Left lung (tissue), 10 donors: Measurements from ENCODE around the gene GSTA5. TPM values are rescaled to one million over a fixed set of nuclear protein-coding genes. Genes with fewer than 3 reads are reported as not detected.
"Not testable (repeated sequence)": the region's sequence is repeated elsewhere in the genome, so short reads cannot be mapped to it uniquely, and the experiment has no call there.

ENCODE experiments used
- ATAC-seq: fragments of 200-7000 bp; cut with Tn5 transposase; one replicate; pipeline ENCODE4 v1.9.1; 2020; ENCODE audit warnings: moderate library complexity
- DNase-seq, 4 donors: peaks; one replicate each; pipeline ENCODE4 v3.0.0-alpha.2; 2013 to 2020
- H3K27ac ChIP-seq, 2 donors: fragments of 200-600 bp; sonication (generic) in 1 of 2; one replicate each; pipeline versions ENCODE4 v1.5.0 to v1.8.0; 2020 to 2021
- H3K27me3 ChIP-seq, 2 donors: fragments of 200-600 bp; sonication (generic) in 1 of 2; one replicate each; pipeline versions ENCODE4 v1.5.0 to v1.8.0; 2020 to 2021
- H3K36me3 ChIP-seq, 2 donors: fragments of 200-600 bp; sonication (generic) in 1 of 2; one replicate each; pipeline versions ENCODE4 v1.5.0 to v1.8.0; 2020 to 2021
- H3K4me1 ChIP-seq, 2 donors: fragments of 200-600 bp; one replicate each; pipeline ENCODE4 v1.8.0; 2021
- H3K4me3 ChIP-seq, 2 donors: fragments of 200-600 bp; sonication (generic) in 1 of 2; one replicate each; pipeline versions ENCODE4 v1.5.0 to v1.8.0; 2020 to 2021; ENCODE audit warnings: mild to moderate bottlenecking in 1 of 2
- H3K9me3 ChIP-seq, 2 donors: fragments of 200-600 bp; sonication (generic) in 1 of 2; one replicate each; pipeline versions ENCODE4 v1.5.0 to v1.8.0; 2020 to 2021
- intact Hi-C, 2 donors: fragments of 100-400 bp; cut with DNase I; formaldehyde crosslinking; loops; one replicate each; pipeline versions ENCODE4 v1.11.2 to v1.14.2; 2022
- polyA plus RNA-seq, 6 donors: library from polyadenylated mRNA; unstranded; fragments of 120-200 nt; gene quantifications; one replicate each; pipeline ENCODE4 v1.2.1, GENCODE V29; 2013; ENCODE audit not compliant: insufficient read length in 6 of 6
- total RNA-seq, 2 donors: library from RNA; stranded (reverse); fragmentation: NEBNext Ultra II Directional; extraction: Animal tissue kit (Norgen Biotek cat#: 25700); gene quantifications; one replicate each; pipeline ENCODE4 v1.2.1, GENCODE V29; 2021
- TF ChIP-seq, protein P1 (sequence below), 2 donors: fragments of 200-600 bp; sonication (generic) in 1 of 2; IDR thresholded peaks; one replicate each; pipeline versions ENCODE4 v1.5.0 to v1.8.0; 2021; ENCODE audit warnings: antibody characterized with exemption in 2 of 2
- donor health status: DM: no; HTN: yes; CAD: no.
- donor health status: DM: no; HTN: no; CAD: no.

GSTA5 gene
- total and polyA plus RNA-seq, 8 donors, result not detected

GRCh38 chr6:52849137-52849536, 8.5 kb upstream of the GSTA5 start:
- DNase-seq, result no peak
- H3K4me3 ChIP-seq, result no peak overlapping the region
- H3K4me1 ChIP-seq, result no peaks in the 10 kb centered on the region
- no peak overlapping the region for H3K27ac ChIP-seq
- no peaks in the 10 kb centered on the region for H3K27me3 ChIP-seq
- ATAC-seq, result no peak
- TF ChIP-seq, protein P1, sequence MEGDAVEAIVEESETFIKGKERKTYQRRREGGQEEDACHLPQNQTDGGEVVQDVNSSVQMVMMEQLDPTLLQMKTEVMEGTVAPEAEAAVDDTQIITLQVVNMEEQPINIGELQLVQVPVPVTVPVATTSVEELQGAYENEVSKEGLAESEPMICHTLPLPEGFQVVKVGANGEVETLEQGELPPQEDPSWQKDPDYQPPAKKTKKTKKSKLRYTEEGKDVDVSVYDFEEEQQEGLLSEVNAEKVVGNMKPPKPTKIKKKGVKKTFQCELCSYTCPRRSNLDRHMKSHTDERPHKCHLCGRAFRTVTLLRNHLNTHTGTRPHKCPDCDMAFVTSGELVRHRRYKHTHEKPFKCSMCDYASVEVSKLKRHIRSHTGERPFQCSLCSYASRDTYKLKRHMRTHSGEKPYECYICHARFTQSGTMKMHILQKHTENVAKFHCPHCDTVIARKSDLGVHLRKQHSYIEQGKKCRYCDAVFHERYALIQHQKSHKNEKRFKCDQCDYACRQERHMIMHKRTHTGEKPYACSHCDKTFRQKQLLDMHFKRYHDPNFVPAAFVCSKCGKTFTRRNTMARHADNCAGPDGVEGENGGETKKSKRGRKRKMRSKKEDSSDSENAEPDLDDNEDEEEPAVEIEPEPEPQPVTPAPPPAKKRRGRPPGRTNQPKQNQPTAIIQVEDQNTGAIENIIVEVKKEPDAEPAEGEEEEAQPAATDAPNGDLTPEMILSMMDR (IDR thresholded peaks at IDR 0.05), result no peak
- H3K36me3 ChIP-seq, result no peaks in the 10 kb centered on the region
- intact Hi-C loops, result no loop called here
- H3K9me3 ChIP-seq, result peaks cover 0 to 8% of the 10 kb centered on the region in 2 donors

DNA sequence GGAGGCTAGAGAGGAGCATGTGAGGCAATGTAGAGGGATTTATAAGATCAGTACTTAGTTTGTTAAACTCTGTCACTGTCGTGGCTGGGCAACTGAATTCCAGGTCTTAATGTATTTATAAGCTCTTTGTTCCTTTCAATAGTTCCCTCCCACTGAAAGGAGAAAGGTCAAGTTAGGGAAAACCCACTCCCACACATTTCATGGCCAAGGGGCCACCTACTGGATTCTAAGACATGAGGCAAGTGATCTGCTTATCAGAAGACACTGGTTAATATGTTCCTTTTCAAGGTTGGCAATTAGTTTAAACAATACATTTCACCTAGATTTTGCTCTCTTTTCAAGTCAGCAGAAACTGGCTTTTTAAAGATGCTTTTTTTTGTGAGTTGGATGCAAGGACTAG, 5.4 kb upstream of the GSTA5 start:
- Histone ChIP-seq H3K27ac (no peak overlapping the region), H3K9me3 (peaks cover 0 to 8% of the 10 kb centered on the region in 2 donors), H3K27me3 (no peaks in the 10 kb centered on the region), H3K4me1 (no peaks in the 10 kb centered on the region), H3K4me3 (no peak overlapping the region), H3K36me3 (no peaks in the 10 kb centered on the region)
- no peak for ATAC-seq
- TF ChIP-seq, protein P1 (IDR thresholded peaks at IDR 0.05), result no peak
- DNase-seq, result no peak
- intact Hi-C loops, result no loop called here

DNA sequence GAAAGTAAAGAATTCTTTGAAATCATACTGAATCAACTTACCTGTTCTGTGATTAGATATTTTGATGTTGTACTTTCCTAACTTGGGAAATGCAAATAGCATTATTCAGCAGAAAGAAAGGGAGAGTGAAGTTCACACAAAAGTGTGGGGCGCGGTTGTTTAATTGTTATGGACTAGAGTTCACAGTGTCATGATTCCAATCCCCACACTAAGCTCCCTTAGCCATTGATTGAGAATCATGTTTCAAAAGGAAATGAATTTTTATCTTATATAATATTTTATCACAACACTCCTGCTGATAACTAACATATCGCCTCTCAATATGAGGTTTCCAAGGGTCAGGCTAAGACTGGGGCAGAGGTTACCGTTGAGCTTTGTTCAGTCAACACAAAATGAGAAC, 3.0 kb upstream of the GSTA5 start:
- H3K4me1 ChIP-seq, result no peaks in the 10 kb centered on the region
- H3K4me3 ChIP-seq, result no peak overlapping the region
- intact Hi-C loops, result no loop called here
- H3K27ac ChIP-seq, result no peak overlapping the region
- TF ChIP-seq, protein P1 (IDR thresholded peaks at IDR 0.05), result no peak
- no peaks in the 10 kb centered on the region for H3K36me3 ChIP-seq
- ATAC-seq (no peak), DNase-seq (no peak)
- H3K9me3 ChIP-seq, result peaks cover 0 to 4% of the 10 kb centered on the region in 2 donors
- H3K27me3 ChIP-seq, result no peaks in the 10 kb centered on the region

GRCh38 chr6:52839124-52840055, 1.2 kb downstream of the GSTA5 start:
- Histone ChIP-seq H3K27me3 (no peaks in the 10 kb centered on the region), H3K36me3 (no peaks in the 10 kb centered on the region), H3K27ac (no peak overlapping the region), H3K4me1 (no peaks in the 10 kb centered on the region), H3K9me3 (no peaks in the 10 kb centered on the region), H3K4me3 (no peak overlapping the region)
- intact Hi-C loops, result no loop called here
- DNase-seq (peak in 2 of 4 donors; percentile 15 to 41), ATAC-seq (peak; percentile 95)
- TF ChIP-seq, protein P1 (IDR thresholded peaks at IDR 0.05), result peak; percentile 55 to 63

DNA sequence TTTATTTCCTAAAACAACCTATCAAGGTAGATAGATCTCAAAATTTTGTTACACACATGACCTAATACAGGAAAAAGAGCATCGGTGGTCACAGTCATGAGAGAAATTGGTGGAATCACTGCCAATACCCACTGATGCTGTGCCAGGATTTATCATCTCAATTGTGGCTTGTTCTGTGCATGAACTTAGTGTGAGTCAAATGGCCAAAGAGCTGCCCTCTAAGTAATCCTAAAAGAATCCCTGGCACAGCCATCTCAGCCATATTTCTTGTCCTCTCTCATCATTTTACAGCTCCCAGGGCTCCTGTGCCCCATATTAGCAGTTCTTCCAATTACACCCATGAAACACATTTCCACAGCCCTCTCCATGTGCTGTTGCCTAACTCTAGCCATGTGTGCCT, 6.1 kb downstream of the GSTA5 start:
- ATAC-seq (no peak), DNase-seq (no peak)
- no peak overlapping the region for H3K4me3 ChIP-seq
- no peaks in the 10 kb centered on the region for H3K9me3 ChIP-seq
- H3K36me3 ChIP-seq, result no peaks in the 10 kb centered on the region
- H3K27me3 ChIP-seq, result no peaks in the 10 kb centered on the region
- TF ChIP-seq, protein P1 (IDR thresholded peaks at IDR 0.05), result no peak
- H3K4me1 ChIP-seq, result no peaks in the 10 kb centered on the region
- H3K27ac ChIP-seq, result no peak overlapping the region
- intact Hi-C loops, result no loop called here

DNA sequence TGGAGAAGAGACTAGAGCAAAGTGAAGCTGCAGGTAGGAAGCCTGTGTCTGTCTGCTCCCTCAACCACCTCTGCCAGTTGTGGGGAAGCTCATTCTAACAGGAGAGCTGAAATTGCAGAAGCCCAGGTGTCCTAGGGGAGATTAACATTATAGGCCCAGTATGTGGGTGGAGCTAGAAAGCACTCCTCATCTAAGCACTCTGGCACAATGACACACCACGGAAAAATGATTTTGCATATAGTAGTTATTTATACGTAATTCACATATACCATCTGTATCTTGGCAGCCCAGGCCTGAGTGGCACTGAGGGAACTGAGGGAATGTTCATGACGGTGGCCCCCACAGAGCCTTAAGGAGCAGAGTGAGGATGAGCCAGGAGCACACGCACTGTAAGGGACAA, 9.7 kb downstream of the GSTA5 start:
- H3K4me3 ChIP-seq, intact Hi-C loops, H3K27me3 ChIP-seq, DNase-seq, H3K27ac ChIP-seq, ATAC-seq, H3K36me3 ChIP-seq, H3K9me3 ChIP-seq, H3K4me1 ChIP-seq: not testable (repeated sequence)
